Sigmoid colon (tissue), 7 donors: Measurements from ENCODE around the gene CDKN2A. TPM values are rescaled to one million over a fixed set of nuclear protein-coding genes. Genes with fewer than 3 reads are reported as not detected.

Experiments
- DNase-seq: peaks from one replicate; pipeline ENCODE4 v3.0.0-alpha.2; 2019
- H3K27ac ChIP-seq, 4 donors: fragments of 200-600 bp; sonication (generic); one replicate each; pipeline ENCODE4 v1.5.1; 2016 to 2019; ENCODE audit warnings: mild to moderate bottlenecking in 1 of 4
- H3K27me3 ChIP-seq, 3 donors: fragments of 200-600 bp; sonication (generic); one replicate each; pipeline ENCODE4 v1.5.1; 2019; ENCODE audit warnings: mild to moderate bottlenecking in 1 of 3
- H3K36me3 ChIP-seq, 4 donors: fragments of 200-600 bp; sonication (generic); one replicate each; pipeline ENCODE4 v1.5.1; 2016 to 2019
- H3K4me1 ChIP-seq, 4 donors: fragments of 200-600 bp; sonication (generic); one replicate each; pipeline ENCODE4 v1.5.1; 2017 to 2019
- H3K4me3 ChIP-seq, 4 donors: fragments of 200-600 bp; sonication (generic); one replicate each; pipeline ENCODE4 v1.5.1; 2017 to 2019; ENCODE audit warnings: mild to moderate bottlenecking in 2 of 4, moderate library complexity in 1 of 4
- H3K9me3 ChIP-seq, 4 donors: fragments of 200-600 bp in 3 of 4; sonication (generic) in 3 of 4; one replicate each; pipeline versions ENCODE4 v1.5.1 to v1.6.1; 2013 to 2019
- EP300 ChIP-seq, 4 donors: sonication (generic); formaldehyde crosslinking; IDR thresholded peaks; one replicate each; pipeline ENCODE4 v1.6.1; 2017; ENCODE audit warnings: antibody characterized with exemption in 4 of 4
- POLR2A ChIP-seq, 2 donors: fragments of 450-650 bp; IDR thresholded peaks; one replicate each; pipeline ENCODE4 v1.6.1; 2016; ENCODE audit warnings: antibody characterized with exemption in 2 of 2, mild to moderate bottlenecking in 2 of 2, moderate library complexity in 2 of 2
- POLR2AphosphoS5 ChIP-seq, 4 donors: sonication (generic); formaldehyde crosslinking; IDR thresholded peaks; one replicate each; pipeline ENCODE4 v1.6.1; 2017; ENCODE audit warnings: antibody characterized with exemption in 4 of 4
- WGBS, 2 donors: extraction: QIAGEN DNeasy Blood & Tissue Kit; methylation state at CpG; one replicate each; pipeline ENCODE4 v1.1.7; 2013; 5-methylcytosine and 5-hydroxymethylcytosine counted together
- intact Hi-C: fragments of 100-400 bp; cut with DNase I; formaldehyde crosslinking; loops from one replicate; pipeline ENCODE4 v1.15.1; 2023
- polyA plus RNA-seq, 3 donors: library from polyadenylated mRNA; stranded (reverse); fragments of 200-250 nt; gene quantifications; one replicate each; pipeline ENCODE4 v1.2.3, GENCODE V29; 2013
- total RNA-seq, 4 donors: library from RNA; depleted of rRNA; stranded (reverse); fragments of >200 nt; gene quantifications; one replicate each; pipeline ENCODE4 v1.1.0, GENCODE V29; 2016
- TF ChIP-seq, protein P1 (sequence below), 4 experiments: fragments of 450-650 bp in 3 of 4; fragments of 200-600 bp in 1 of 4; IDR thresholded peaks; one replicate each; pipeline ENCODE4 v1.5.1; 2016 to 2019; ENCODE audit warnings: antibody characterized with exemption in 4 of 4, mild to moderate bottlenecking in 3 of 4, moderate library complexity in 2 of 4
- donor health status: healthy with polysubstance abuse.
- donor health status: Bipolar disorder and iron deficiency.
- donor health status: healthy.

CDKN2A gene
- total and polyA plus RNA-seq, 7 donors = 1.4 to 6.1 (median 2.5) TPM

DNA sequence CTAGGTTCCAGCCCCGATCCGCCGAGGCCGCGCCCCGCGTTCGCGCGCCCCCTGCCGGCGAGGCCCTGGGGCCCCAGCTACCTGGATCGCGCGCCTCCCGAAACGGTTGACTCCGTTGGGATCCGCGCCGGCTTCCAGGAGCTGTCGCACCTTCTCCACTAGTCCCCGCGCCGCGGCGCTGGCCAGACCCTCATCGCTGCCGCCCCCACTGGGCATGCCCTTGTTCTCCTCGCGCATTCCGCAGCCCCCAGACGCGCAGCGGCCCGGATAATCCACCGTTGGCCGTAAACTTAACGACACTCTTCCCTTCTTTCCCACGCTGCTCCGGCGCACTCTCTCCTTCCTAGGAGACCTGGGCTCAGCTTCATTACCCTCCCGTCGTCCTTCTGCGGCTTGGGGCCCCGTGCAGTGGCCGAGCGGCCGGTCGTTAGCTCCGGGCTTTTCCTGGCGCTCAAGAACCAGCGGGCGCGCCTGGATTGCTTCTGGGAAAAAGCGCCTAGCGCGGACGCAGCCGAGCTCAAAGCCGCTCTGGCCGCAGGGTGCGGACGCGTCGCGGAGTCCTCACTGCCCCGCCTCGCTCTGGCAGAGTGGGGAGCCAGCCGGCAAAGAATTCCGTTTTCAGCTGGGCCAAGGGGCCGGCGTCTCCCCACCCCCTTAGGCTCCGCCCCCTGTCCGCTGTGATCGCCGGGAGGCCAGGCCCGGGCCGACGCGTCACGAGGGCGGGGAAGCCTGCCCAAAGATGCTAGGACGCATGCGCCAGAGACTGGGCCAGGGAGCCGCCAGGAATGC lies 14.7 kb upstream of the CDKN2A start, which contains the start of gene CDKN2B:
Gene CDKN2B, minus strand, starts transcription at position 589 of the 789 bp plus-strand sequence. Its CDS starts 352 bp downstream, at position 237.
- Histone ChIP-seq H3K4me1 (peaks cover 0 to 25% (median 13%) of the 10 kb centered on the region in 4 donors), H3K9me3 (no peaks in the 10 kb centered on the region), H3K27ac (peak within 1 kb of the TSS; percentile 75 to 94 (median 83)), H3K4me3 (peak within 1 kb of the TSS; percentile 40 to 67 (median 54)), H3K27me3 (peaks cover 13 to 47% (median 28%) of the 10 kb centered on the region in 3 donors), H3K36me3 (no peaks in the 10 kb centered on the region)
- DNase-seq = peak; percentile 97
- 1 to 2% methylated on average over 86 of the region's 86 CpGs for WGBS, 2 donors
- intact Hi-C loops = loop anchor here (2.0 kb wide), 1 partner anchor 196 kb away; no protein-coding TSS in a partner anchor
- TF ChIP-seq EP300 (IDR thresholded peaks at IDR 0.05) (no peak), POLR2A (IDR thresholded peaks at IDR 0.05) (peak; percentile 21 to 72), POLR2AphosphoS5 (IDR thresholded peaks at IDR 0.05) (peak; percentile 55 to 91 (median 78))
- TF ChIP-seq, protein P1, sequence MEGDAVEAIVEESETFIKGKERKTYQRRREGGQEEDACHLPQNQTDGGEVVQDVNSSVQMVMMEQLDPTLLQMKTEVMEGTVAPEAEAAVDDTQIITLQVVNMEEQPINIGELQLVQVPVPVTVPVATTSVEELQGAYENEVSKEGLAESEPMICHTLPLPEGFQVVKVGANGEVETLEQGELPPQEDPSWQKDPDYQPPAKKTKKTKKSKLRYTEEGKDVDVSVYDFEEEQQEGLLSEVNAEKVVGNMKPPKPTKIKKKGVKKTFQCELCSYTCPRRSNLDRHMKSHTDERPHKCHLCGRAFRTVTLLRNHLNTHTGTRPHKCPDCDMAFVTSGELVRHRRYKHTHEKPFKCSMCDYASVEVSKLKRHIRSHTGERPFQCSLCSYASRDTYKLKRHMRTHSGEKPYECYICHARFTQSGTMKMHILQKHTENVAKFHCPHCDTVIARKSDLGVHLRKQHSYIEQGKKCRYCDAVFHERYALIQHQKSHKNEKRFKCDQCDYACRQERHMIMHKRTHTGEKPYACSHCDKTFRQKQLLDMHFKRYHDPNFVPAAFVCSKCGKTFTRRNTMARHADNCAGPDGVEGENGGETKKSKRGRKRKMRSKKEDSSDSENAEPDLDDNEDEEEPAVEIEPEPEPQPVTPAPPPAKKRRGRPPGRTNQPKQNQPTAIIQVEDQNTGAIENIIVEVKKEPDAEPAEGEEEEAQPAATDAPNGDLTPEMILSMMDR (IDR thresholded peaks at IDR 0.05) = peak; percentile 50 to 91 (median 75)

DNA sequence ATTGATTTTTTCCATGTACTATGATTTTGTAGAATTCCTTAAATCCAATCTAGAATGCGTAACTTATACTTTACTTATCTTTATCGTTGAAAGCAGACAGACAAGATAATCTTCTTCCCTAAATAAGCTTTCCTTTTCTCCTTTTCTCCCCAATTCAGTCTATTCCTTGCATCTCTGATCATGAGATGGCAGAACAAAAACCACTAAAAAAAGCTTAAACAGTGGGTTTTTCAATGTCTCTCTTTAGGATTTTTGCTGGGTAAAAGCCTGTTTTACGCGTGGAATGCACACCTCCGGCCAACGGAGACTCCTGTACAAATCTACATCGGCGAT lies 14.2 kb upstream of the CDKN2A start:
- Histone ChIP-seq H3K9me3 (no peaks in the 10 kb centered on the region), H3K4me3 (peak overlapping the region; percentile 40 to 67 (median 54)), H3K36me3 (no peaks in the 10 kb centered on the region), H3K27ac (peak overlapping the region; percentile 75 to 94 (median 83)), H3K4me1 (peaks cover 0 to 25% (median 13%) of the 10 kb centered on the region in 4 donors), H3K27me3 (peaks cover 13 to 52% (median 28%) of the 10 kb centered on the region in 3 donors)
- intact Hi-C loops = loop anchor here (2.0 kb wide), 1 partner anchor 196 kb away; no protein-coding TSS in a partner anchor
- TF ChIP-seq POLR2AphosphoS5 (IDR thresholded peaks at IDR 0.05) = no peak
- TF ChIP-seq POLR2A (IDR thresholded peaks at IDR 0.05) = no peak
- TF ChIP-seq, protein P1 (IDR thresholded peaks at IDR 0.05) = no peak
- no peak for TF ChIP-seq EP300 (IDR thresholded peaks at IDR 0.05)
- WGBS, 2 donors = 1 to 4% methylated on average over 8 of the region's 8 CpGs
- no peak for DNase-seq

DNA sequence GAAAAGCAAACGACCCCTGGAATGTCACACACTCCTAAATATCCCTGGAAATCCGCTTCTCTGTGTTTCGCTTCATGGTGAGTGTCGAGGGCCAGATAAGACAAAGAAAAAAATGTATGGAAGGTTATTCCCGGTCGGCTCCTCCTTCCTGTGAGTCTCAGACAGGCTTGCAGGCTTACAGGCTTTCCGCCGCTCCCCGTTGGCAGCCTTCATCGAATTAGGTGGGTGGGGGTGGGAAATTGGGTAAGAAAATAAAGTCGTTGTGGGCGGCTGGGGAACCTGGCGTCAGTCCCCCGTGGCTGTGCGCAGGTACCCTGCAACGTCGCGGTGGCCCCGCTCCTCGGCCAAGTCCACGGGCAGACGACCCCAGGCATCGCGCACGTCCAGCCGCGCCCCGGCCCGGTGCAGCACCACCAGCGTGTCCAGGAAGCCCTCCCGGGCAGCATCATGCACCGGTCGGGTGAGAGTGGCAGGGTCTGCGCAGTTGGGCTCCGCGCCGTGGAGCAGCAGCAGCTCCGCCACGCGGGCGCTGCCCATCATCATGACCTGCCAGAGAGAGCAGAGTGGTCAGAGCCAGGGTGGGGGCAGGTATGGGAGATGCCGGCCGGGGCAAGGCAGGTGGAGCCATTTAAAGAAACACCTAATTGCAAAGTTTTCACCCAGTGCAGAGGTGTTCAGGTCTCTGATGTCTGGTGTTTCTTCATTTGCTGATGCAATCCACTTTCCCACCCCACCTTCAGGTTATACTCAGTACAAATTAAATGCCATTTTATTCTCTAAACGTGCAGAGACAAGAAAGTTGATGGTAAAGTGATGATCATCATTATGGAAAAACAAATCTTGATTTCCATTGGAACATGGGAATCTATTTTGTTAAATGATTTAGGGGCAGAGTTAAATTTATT lies 11.8 kb upstream of the CDKN2A start:
- H3K36me3 ChIP-seq = no peaks in the 10 kb centered on the region
- TF ChIP-seq, protein P1 (IDR thresholded peaks at IDR 0.05) = no peak
- TF ChIP-seq POLR2A (IDR thresholded peaks at IDR 0.05) = no peak
- TF ChIP-seq EP300 (IDR thresholded peaks at IDR 0.05) = no peak
- no peak for TF ChIP-seq POLR2AphosphoS5 (IDR thresholded peaks at IDR 0.05)
- 20 to 68% methylated on average over 44 of the region's 44 CpGs for WGBS, 2 donors
- peaks cover 0 to 25% (median 13%) of the 10 kb centered on the region in 4 donors for H3K4me1 ChIP-seq
- peaks cover 13 to 65% (median 28%) of the 10 kb centered on the region in 3 donors for H3K27me3 ChIP-seq
- H3K4me3 ChIP-seq = no peak overlapping the region
- H3K9me3 ChIP-seq = no peaks in the 10 kb centered on the region
- DNase-seq = no peak
- intact Hi-C loops = no loop called here
- H3K27ac ChIP-seq = no peak overlapping the region

DNA sequence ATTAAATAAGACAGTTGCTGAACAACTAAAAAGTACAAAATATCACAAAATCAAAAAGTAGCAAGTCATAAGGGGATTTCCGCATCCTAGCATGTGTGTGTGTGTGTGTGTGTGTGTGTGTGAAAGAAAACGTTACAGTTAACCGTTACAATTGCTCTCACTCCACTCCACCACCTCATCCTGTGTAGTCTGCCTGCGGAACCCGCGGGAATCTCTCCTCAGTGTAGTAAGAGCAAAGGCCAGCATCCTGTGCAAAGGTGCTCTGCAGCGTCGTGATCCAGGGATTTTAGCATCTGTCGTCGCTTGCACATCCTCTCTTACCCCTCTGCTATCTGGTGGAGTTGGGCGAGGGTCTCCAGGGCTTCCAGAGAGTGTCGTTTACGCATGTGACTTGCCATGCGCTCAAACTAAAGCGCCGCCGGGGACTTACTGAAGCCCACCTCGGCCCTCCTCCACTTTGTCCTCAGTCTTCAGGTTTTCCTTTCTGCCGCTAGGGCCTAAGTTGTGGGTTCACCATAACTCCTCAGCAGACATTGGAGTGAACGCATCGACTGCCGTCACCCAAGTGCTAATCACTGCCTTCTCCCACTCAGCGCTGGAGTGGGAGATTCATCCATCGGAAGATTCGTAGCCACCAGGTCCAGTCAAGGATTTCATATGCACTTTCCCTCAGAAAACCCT lies 11.0 kb upstream of the CDKN2A start:
- no peak overlapping the region for H3K4me3 ChIP-seq
- peaks cover 0 to 25% (median 13%) of the 10 kb centered on the region in 4 donors for H3K4me1 ChIP-seq
- H3K27me3 ChIP-seq = peaks cover 13 to 65% (median 28%) of the 10 kb centered on the region in 3 donors
- intact Hi-C loops = no loop called here
- no peak for DNase-seq
- H3K9me3 ChIP-seq = no peaks in the 10 kb centered on the region
- WGBS, 2 donors = 34 to 78% methylated on average over 25 of the region's 25 CpGs
- TF ChIP-seq POLR2A (IDR thresholded peaks at IDR 0.05) = no peak
- no peak for TF ChIP-seq EP300 (IDR thresholded peaks at IDR 0.05)
- no peak for TF ChIP-seq POLR2AphosphoS5 (IDR thresholded peaks at IDR 0.05)
- TF ChIP-seq, protein P1 (IDR thresholded peaks at IDR 0.05) = no peak
- no peaks in the 10 kb centered on the region for H3K36me3 ChIP-seq
- H3K27ac ChIP-seq = no peak overlapping the region
